K562 (cell line): ENCODE data around the gene CELSR1. TPM values are rescaled to one million over a fixed set of nuclear protein-coding genes. Genes with fewer than 3 reads are reported as not detected.
A peak's percentile ranks its signal among the peaks of the same experiment; 100 is the strongest.

Experiments used
- ASH1L ChIP-seq: fragments of 450-650 bp; IDR thresholded peaks from 2 replicates; pipeline ENCODE4 v1.6.1; 2018; ENCODE audit warnings: borderline replicate concordance, mild to moderate bottlenecking, low read depth; ENCODE audit not compliant: partially characterized antibody
- BRCA1 ChIP-seq, 2 experiments: fragments of 450-650 bp in 1 of 2; sonication (generic) in 1 of 2; formaldehyde crosslinking in 1 of 2; IDR thresholded peaks; 2 replicates each; pipeline versions ENCODE4 v1.5.0 to v1.6.1; 2017 to 2020; ENCODE audit warnings: mild to moderate bottlenecking in 1 of 2, missing genetic modification reagents in 1 of 2
- ETV5 ChIP-seq: sonication (generic); formaldehyde crosslinking; IDR thresholded peaks from 2 replicates; pipeline ENCODE4 v1.4.0; 2020; ENCODE audit warnings: low read depth, mild to moderate bottlenecking, missing genetic modification reagents
- FUS ChIP-seq: fragments of 200-400 bp; formaldehyde crosslinking; optimal IDR thresholded peaks from 2 replicates; pipeline ENCODE3; 2017; ENCODE audit warnings: low read depth, low read length
- NCOA1 ChIP-seq: fragments of 450-650 bp; IDR thresholded peaks from 2 replicates; pipeline ENCODE4 v1.6.1; 2016; ENCODE audit warnings: low read depth
- NR2F6 ChIP-seq: fragments of 450-650 bp; formaldehyde crosslinking; IDR thresholded peaks from 2 replicates; pipeline ENCODE4 v1.4.0; 2020; ENCODE audit warnings: mild to moderate bottlenecking
- PCBP1 ChIP-seq: fragments of 200-400 bp; formaldehyde crosslinking; IDR thresholded peaks from 2 replicates; pipeline ENCODE4 v1.6.1; 2018; ENCODE audit warnings: mild to moderate bottlenecking, low read depth, low read length; ENCODE audit not compliant: poor library complexity, severe bottlenecking
- SMARCA4 ChIP-seq: fragments of 450-650 bp; IDR thresholded peaks from 2 replicates; pipeline ENCODE4 v1.6.1; 2016
- TRIM24 ChIP-seq, 2 experiments: fragments of 450-650 bp; IDR thresholded peaks; 2 replicates each; pipeline ENCODE4 v1.6.1; 2016
- ZFPM2 ChIP-seq: fragments of 250-450 bp; sonication (Bioruptor Pico); IDR thresholded peaks from 2 replicates; pipeline ENCODE4 v1.5.1; 2022; ENCODE audit warnings: mild to moderate bottlenecking
- polyA plus RNA-seq, 8 experiments: library from polyadenylated mRNA; depleted of rRNA in 4 of 8; stranded (reverse) in 5 of 8; unstranded in 3 of 8; fragments of >200 nt; fragmentation: Nextera tagmentation in 2 of 8; fragmentation: Illumina TruSeq in 1 of 8; extraction: Ambion mirVana in 2 of 8; extraction: Trizol in 1 of 8; gene quantifications; 2 replicates each; pipeline versions ENCODE4 v1.2.1 to v1.2.3, GENCODE V29; 2011 to 2014; ENCODE audit warnings: inconsistent platforms in 1 of 8, missing spikeins in 1 of 8
- total RNA-seq, 7 experiments: library from RNA; depleted of rRNA in 6 of 7; stranded (reverse); fragments of >200 nt in 6 of 7; fragmentation: Illumina TruSeq in 2 of 7; extraction: Trizol in 2 of 7; gene quantifications; 2 replicates each; pipeline versions ENCODE4 v1.2.1 to v1.2.3, GENCODE V29; 2011 to 2021; ENCODE audit warnings: low replicate concordance in 1 of 7
- TF ChIP-seq, protein P1 (sequence below): fragments of 250-450 bp; sonication (Bioruptor Pico); IDR thresholded peaks from 2 replicates; pipeline ENCODE4 v1.4.0; 2020; ENCODE audit warnings: mild to moderate bottlenecking, moderate library complexity
- TF ChIP-seq, protein P2 (sequence below): fragments of 250-450 bp; sonication (Bioruptor Pico); IDR thresholded peaks from 2 replicates; pipeline ENCODE4 v1.8.0; 2021; ENCODE audit warnings: moderate library complexity, mild to moderate bottlenecking, inconsistent platforms
- TF ChIP-seq, protein P3 (sequence below): sonication (generic); formaldehyde crosslinking; IDR thresholded peaks from 2 replicates; pipeline ENCODE4 v1.8.0; 2022; ENCODE audit warnings: missing genetic modification reagents, mild to moderate bottlenecking, borderline replicate concordance
- TF ChIP-seq, protein P4 (sequence below): fragments of 250-450 bp; sonication (Bioruptor Pico); IDR thresholded peaks from 2 replicates; pipeline ENCODE4 v1.5.0; 2020; ENCODE audit warnings: mild to moderate bottlenecking, borderline replicate concordance
- TF ChIP-seq, protein P5 (sequence below): sonication (generic); formaldehyde crosslinking; IDR thresholded peaks from 2 replicates; pipeline ENCODE4 v1.8.0; 2023; ENCODE audit warnings: mild to moderate bottlenecking, missing genetic modification reagents

CELSR1 gene
- total and polyA plus RNA-seq, 9 of the 15 experiments (the other 6 are each of a cell fraction or from before 2014, with no cell fraction given) = under 0.01 to 0.09 TPM; not detected in 7

DNA sequence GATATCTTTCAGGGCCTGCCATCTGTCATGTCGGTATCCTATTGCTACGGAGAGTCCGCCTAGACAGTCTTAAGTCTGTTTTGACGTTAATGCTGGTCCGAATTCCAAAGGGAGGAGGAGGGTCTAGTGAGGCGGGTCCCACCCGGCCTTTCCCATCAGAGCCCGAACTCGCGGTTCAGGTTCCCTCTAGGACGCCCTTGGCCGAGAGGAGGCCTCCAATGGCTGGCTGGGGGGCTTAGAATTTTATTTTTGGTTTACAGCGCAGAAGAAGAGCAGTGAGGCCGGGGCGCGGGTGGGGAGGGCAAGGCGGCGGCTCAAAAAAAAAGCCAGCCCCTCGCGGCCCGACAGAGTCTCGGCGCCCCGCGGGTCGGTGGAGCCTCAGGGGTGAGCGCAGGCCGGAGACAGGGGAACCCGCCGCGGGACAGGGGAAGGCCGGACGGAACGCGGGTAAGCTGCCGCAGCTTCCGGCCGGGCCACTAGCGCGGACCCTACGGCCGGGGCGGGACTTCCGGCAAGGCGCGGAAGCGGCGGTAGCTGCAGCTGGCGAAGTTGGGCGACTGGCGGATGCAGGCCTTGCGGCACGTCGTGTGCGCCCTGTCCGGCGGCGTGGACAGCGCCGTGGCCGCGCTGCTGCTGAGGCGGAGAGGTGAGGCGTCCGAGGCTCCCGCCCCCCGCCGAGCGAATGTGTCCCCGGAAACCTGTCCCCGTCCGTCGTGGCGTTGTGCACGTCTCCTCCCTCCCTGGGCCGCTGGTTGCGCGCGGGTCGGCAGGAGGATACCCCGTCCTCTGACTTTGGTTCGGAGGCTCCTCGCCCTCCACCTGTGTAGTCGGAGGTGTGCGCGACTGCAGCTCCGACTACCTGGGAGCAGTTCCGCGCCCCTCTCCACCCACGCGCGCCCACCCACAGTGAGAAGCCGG, 202.0 kb downstream of the CELSR1 start, which contains the start of gene TRMU (continued):
- TF ChIP-seq, protein P1, sequence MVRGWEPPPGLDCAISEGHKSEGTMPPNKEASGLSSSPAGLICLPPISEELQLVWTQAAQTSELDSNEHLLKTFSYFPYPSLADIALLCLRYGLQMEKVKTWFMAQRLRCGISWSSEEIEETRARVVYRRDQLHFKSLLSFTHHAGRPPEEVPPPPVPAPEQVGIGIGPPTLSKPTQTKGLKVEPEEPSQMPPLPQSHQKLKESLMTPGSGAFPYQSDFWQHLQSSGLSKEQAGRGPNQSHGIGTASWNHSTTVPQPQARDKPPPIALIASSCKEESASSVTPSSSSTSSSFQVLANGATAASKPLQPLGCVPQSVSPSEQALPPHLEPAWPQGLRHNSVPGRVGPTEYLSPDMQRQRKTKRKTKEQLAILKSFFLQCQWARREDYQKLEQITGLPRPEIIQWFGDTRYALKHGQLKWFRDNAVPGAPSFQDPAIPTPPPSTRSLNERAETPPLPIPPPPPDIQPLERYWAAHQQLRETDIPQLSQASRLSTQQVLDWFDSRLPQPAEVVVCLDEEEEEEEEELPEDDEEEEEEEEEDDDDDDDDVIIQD (CRISPR knock-in tag) = no peak
- TF ChIP-seq NR2F6 (CRISPR knock-in tag) (no peak), TRIM24 (IDR thresholded peaks at IDR 0.05) (peak in 1 of 2 experiments; percentile 95; a peak in 2 of 4 replicates), FUS (peak; percentile 62), BRCA1 (IDR thresholded peaks at IDR 0.05) (no peak), BRCA1 (CRISPR knock-in tag; IDR thresholded peaks at IDR 0.05) (no peak), NCOA1 (peak; percentile 91), SMARCA4 (no peak), ZFPM2 (CRISPR knock-in tag) (no peak), ASH1L (no peak), PCBP1 (peak; percentile 53), ETV5 (CRISPR knock-in tag) (peak; percentile 81)
- TF ChIP-seq, protein P2, sequence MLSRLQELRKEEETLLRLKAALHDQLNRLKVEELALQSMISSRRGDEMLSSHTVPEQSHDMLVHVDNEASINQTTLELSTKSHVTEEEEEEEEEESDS (CRISPR knock-in tag) = no peak
- TF ChIP-seq, protein P3, sequence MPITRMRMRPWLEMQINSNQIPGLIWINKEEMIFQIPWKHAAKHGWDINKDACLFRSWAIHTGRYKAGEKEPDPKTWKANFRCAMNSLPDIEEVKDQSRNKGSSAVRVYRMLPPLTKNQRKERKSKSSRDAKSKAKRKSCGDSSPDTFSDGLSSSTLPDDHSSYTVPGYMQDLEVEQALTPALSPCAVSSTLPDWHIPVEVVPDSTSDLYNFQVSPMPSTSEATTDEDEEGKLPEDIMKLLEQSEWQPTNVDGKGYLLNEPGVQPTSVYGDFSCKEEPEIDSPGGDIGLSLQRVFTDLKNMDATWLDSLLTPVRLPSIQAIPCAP (CRISPR knock-in tag) = no peak
- TF ChIP-seq, protein P4, sequence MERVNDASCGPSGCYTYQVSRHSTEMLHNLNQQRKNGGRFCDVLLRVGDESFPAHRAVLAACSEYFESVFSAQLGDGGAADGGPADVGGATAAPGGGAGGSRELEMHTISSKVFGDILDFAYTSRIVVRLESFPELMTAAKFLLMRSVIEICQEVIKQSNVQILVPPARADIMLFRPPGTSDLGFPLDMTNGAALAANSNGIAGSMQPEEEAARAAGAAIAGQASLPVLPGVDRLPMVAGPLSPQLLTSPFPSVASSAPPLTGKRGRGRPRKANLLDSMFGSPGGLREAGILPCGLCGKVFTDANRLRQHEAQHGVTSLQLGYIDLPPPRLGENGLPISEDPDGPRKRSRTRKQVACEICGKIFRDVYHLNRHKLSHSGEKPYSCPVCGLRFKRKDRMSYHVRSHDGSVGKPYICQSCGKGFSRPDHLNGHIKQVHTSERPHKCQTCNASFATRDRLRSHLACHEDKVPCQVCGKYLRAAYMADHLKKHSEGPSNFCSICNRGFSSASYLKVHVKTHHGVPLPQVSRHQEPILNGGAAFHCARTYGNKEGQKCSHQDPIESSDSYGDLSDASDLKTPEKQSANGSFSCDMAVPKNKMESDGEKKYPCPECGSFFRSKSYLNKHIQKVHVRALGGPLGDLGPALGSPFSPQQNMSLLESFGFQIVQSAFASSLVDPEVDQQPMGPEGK (CRISPR knock-in tag) = no peak
- TF ChIP-seq, protein P5, sequence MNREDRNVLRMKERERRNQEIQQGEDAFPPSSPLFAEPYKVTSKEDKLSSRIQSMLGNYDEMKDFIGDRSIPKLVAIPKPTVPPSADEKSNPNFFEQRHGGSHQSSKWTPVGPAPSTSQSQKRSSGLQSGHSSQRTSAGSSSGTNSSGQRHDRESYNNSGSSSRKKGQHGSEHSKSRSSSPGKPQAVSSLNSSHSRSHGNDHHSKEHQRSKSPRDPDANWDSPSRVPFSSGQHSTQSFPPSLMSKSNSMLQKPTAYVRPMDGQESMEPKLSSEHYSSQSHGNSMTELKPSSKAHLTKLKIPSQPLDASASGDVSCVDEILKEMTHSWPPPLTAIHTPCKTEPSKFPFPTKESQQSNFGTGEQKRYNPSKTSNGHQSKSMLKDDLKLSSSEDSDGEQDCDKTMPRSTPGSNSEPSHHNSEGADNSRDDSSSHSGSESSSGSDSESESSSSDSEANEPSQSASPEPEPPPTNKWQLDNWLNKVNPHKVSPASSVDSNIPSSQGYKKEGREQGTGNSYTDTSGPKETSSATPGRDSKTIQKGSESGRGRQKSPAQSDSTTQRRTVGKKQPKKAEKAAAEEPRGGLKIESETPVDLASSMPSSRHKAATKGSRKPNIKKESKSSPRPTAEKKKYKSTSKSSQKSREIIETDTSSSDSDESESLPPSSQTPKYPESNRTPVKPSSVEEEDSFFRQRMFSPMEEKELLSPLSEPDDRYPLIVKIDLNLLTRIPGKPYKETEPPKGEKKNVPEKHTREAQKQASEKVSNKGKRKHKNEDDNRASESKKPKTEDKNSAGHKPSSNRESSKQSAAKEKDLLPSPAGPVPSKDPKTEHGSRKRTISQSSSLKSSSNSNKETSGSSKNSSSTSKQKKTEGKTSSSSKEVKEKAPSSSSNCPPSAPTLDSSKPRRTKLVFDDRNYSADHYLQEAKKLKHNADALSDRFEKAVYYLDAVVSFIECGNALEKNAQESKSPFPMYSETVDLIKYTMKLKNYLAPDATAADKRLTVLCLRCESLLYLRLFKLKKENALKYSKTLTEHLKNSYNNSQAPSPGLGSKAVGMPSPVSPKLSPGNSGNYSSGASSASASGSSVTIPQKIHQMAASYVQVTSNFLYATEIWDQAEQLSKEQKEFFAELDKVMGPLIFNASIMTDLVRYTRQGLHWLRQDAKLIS (CRISPR knock-in tag) = no peak
